Common myeloid progenitor, CD34-positive (primary cell): Measurements from ENCODE around the gene ZCCHC14. TPM values are rescaled to one million over a fixed set of nuclear protein-coding genes. Genes with fewer than 3 reads are reported as not detected.

Experiments
- CTCF ChIA-PET: fragments of 350-600 bp; sonication (Branson Sonifier 250); formaldehyde crosslinking; loops from one replicate; lab custom pipeline; 2021; ENCODE audit warnings: antibody characterized with exemption; lab: Charles Lee
- POLR2A ChIA-PET: fragments of 350-600 bp; sonication (Branson Sonifier 250); formaldehyde crosslinking; loops from one replicate; lab custom pipeline; 2021; ENCODE audit warnings: antibody characterized with exemption; lab: Charles Lee
- DNase-seq, 3 donors: peaks; one replicate each; pipeline versions ENCODE4 v3.0.0 to v3.0.0-alpha.2; 2013
- H3K27ac ChIP-seq, 2 experiments: 1 replicate in 1 of 2; 2 replicates in 1 of 2; pipeline ENCODE4 v1.7.0; 2013; ENCODE audit warnings: inconsistent platforms in 2 of 2, low read length in 2 of 2, mild to moderate bottlenecking in 2 of 2, low read depth in 1 of 2, moderate library complexity in 1 of 2; ENCODE audit not compliant: severe bottlenecking in 2 of 2, insufficient read depth in 1 of 2, poor library complexity in 1 of 2
- H3K27me3 ChIP-seq, 5 experiments: replicated peaks in 2 of 5; 1 replicate in 3 of 5; 2 replicates in 2 of 5; pipeline versions ENCODE4 v1.6.1 to v1.7.0; 2013; ENCODE audit warnings: low read length in 4 of 5, mild to moderate bottlenecking in 2 of 5, moderate library complexity in 2 of 5, inconsistent platforms in 1 of 5; ENCODE audit not compliant: insufficient read depth in 5 of 5, control insufficient read depth in 4 of 5
- H3K36me3 ChIP-seq, 4 experiments: 1 replicate in 2 of 4; 2 replicates in 2 of 4; pipeline versions ENCODE4 v1.6.1 to v1.7.0; 2013; ENCODE audit warnings: low read length in 3 of 4, control low read depth in 1 of 4, mild to moderate bottlenecking in 1 of 4; ENCODE audit not compliant: control insufficient read depth in 4 of 4, insufficient read depth in 4 of 4
- H3K4me1 ChIP-seq, 4 experiments: 1 replicate in 3 of 4; 2 replicates in 1 of 4; pipeline versions ENCODE4 v1.6.1 to v1.7.1; 2013; ENCODE audit warnings: low read length in 3 of 4, mild to moderate bottlenecking in 3 of 4, control low read depth in 1 of 4, inconsistent platforms in 1 of 4, moderate library complexity in 1 of 4; ENCODE audit not compliant: control insufficient read depth in 4 of 4, insufficient read depth in 4 of 4; ENCODE audit errors: control extremely low read depth in 1 of 4
- H3K4me3 ChIP-seq, 7 experiments: 1 replicate in 4 of 7; 2 replicates in 3 of 7; pipeline versions ENCODE4 v1.5.1 to v1.7.0; 2013; ENCODE audit warnings: mild to moderate bottlenecking in 7 of 7, low read length in 6 of 7, moderate library complexity in 6 of 7, inconsistent platforms in 2 of 7, low read depth in 2 of 7, control low read depth in 1 of 7; ENCODE audit not compliant: insufficient read depth in 4 of 7, control insufficient read depth in 1 of 7; ENCODE audit errors: extremely low read depth in 1 of 7
- H3K9me3 ChIP-seq, 5 experiments: 1 replicate in 4 of 5; 2 replicates in 1 of 5; pipeline versions ENCODE4 v1.6.1 to v1.7.1; 2013; ENCODE audit warnings: low read length in 4 of 5, mild to moderate bottlenecking in 2 of 5, inconsistent platforms in 1 of 5, low read depth in 1 of 5, moderate library complexity in 1 of 5; ENCODE audit not compliant: control insufficient read depth in 4 of 5, insufficient read depth in 2 of 5; ENCODE audit errors: control extremely low read depth in 1 of 5
- WGBS: methylation state at CpG from one replicate; pipeline ENCODE4 v1.1.5; 2013; ENCODE audit not compliant: insufficient coverage; 5-methylcytosine and 5-hydroxymethylcytosine counted together
- polyA plus RNA-seq: library from polyadenylated mRNA; unstranded; fragments of 120-200 nt; gene quantifications from one replicate; pipeline ENCODE4 v1.2.1, GENCODE V29; 2013

ZCCHC14 gene
- polyA plus RNA-seq: 6.2 TPM

DNA sequence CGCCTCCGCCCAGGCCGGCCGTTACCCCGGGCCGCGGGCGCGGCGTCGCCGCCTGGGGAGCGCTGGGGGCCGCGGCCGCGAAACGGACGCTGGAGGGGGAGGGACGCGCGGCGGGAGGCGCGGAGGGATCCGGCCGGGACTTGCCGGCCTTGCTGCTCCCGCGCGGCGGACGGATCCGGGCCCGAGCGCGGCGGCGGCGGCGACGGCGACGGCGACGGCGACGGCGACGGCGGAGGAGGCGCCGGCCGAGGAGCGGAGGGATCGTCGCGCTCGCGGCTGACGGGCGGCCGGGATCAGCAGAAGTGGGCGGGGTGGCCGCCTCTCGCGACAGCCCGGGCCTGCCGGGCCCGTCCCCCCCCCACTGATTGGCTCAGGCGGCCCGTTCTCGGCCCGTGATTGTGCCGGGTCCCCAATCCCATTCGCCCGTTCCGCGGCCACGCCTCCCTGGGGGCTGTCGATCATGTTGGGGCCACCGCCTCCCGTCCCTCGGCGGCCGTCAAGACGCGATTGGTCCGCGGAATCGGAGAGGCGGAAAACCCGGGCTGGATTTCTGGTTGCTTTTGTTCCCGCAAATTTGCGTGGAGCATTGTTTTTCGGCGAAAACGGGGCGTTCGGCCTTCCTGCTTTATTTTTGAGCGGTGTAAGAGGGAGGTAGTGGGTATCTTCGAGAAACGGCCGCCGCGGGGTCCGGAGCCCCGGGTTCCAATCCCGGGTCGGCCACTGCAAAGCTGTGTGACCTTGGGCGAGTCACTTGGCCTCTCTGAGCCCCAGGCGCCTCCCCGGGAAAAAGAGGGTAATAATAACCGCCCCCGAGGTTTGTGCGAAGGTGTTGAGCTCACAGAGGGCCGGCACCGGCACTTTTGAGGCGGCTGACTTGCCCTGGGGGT lies at the start of gene ZCCHC14:
Gene ZCCHC14 (minus strand): TSS at position 304 of the 887 bp plus-strand sequence. CDS start 786 bp downstream, outside the sequence.
- WGBS: 2% methylated on average over 95 of the region's 119 CpGs
- Histone ChIP-seq H3K27me3 (peaks cover 0 to 8% (median under 1%) of the 10 kb centered on the region in 5 experiments), H3K27ac (no peak within 1 kb of the TSS), H3K4me3 (peak within 1 kb of the TSS; percentile 29 to 70 (median 57)), H3K9me3 (no peaks in the 10 kb centered on the region), H3K36me3 (no peaks in the 10 kb centered on the region), H3K4me1 (peaks cover 0 to 50% (median 46%) of the 10 kb centered on the region in 4 experiments)
- DNase-seq: peak; percentile 98 to 99 (median 99)
- POLR2A ChIA-PET: interaction anchor here (1.2 kb wide), 1 partner anchor 28 kb away, joined by 3 read pairs; no protein-coding TSS in a partner anchor
- CTCF ChIA-PET: interaction anchor here (1.2 kb wide), 1 partner anchor 32 kb away, joined by 3 read pairs; no protein-coding TSS in a partner anchor

- ChIA-PET POLR2A (interaction anchor here (0.6 kb wide), 1 partner anchor 10 kb away, joined by 3 read pairs; no protein-coding TSS in a partner anchor), CTCF (no interaction called here)
- H3K36me3 ChIP-seq: no peaks in the 10 kb centered on the region
- peaks cover 0 to 10% (median 6%) of the 10 kb centered on the region in 5 experiments for H3K9me3 ChIP-seq
- H3K4me1 ChIP-seq: peaks cover 0 to 18% (median 12%) of the 10 kb centered on the region in 4 experiments
- 73% methylated on average over 8 of the region's 11 CpGs for WGBS
- H3K27me3 ChIP-seq: peaks cover 0 to 26% (median 13%) of the 10 kb centered on the region in 5 experiments
- H3K27ac ChIP-seq: no peak overlapping the region
- DNase-seq: no peak
- no peak overlapping the region for H3K4me3 ChIP-seq
These were observed 49.0 kb upstream of the ZCCHC14 start for GRCh38 chr16:87541872-87542234.

DNA sequence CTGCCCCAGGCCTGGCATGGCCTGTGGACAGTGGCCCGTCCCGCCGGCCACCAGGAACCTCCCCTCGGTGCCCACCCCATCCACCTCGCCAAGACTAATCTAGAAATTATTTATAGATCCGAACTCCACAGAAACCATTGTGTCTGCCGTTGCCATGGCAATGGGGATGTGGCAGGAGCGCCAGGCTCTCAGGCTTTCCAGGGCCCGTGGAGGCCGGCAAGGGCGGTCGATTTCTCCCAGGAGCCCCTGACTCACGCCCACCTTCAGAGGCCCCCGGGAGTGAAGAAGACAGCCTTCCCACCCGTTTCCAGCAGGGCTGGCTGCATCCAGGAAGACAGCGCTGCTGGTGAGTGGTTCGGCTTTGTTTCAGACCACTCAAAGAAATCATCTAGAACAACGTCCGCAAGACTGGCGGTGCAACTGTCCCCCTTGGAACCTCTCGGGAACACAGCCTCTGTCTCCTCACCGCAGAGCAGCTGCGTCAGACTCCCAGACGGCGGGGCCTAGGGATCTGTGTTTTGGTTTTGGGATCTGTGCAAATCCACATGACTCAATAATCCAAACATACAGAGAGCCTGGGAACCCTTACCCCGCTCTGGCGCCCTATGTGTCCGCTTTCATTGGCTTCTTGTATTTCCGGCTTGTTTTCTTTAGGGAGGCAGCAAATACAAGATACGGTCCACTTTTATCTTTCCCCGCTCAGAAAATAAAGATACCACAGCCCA lies 48.5 kb upstream of the ZCCHC14 start:
- Histone ChIP-seq H3K4me3 (no peak overlapping the region), H3K27ac (no peak overlapping the region), H3K36me3 (no peaks in the 10 kb centered on the region), H3K4me1 (peaks cover 0 to 18% (median 12%) of the 10 kb centered on the region in 4 experiments), H3K9me3 (peaks cover 0 to 8% (median 5%) of the 10 kb centered on the region in 5 experiments), H3K27me3 (peaks cover 0 to 26% (median 13%) of the 10 kb centered on the region in 5 experiments)
- POLR2A ChIA-PET: no interaction called here
- CTCF ChIA-PET: no interaction called here
- no peak for DNase-seq
- WGBS: 85% methylated on average over 26 of the region's 31 CpGs

- DNase-seq: no peak
- WGBS: 92% methylated on average over 5 of the region's 6 CpGs
These were observed 48.0 kb upstream of the ZCCHC14 start for GRCh38 chr16:87540897-87541146.

GRCh38 chr16:87540072-87540896 lies 47.5 kb upstream of the ZCCHC14 start:
- CTCF ChIA-PET: no interaction called here
- H3K27ac ChIP-seq: no peak overlapping the region
- WGBS: 57% methylated on average over 17 of the region's 20 CpGs
- H3K4me1 ChIP-seq: peaks cover 0 to 18% (median 12%) of the 10 kb centered on the region in 4 experiments
- H3K36me3 ChIP-seq: no peaks in the 10 kb centered on the region
- no peak overlapping the region for H3K4me3 ChIP-seq
- POLR2A ChIA-PET: no interaction called here
- H3K9me3 ChIP-seq: peaks cover 0 to 1% (median 0%) of the 10 kb centered on the region in 5 experiments
- DNase-seq: peak in 1 of 3 donors; percentile 8
- H3K27me3 ChIP-seq: peaks cover 0 to 26% (median 13%) of the 10 kb centered on the region in 5 experiments

More at GRCh38 chr16:87540897-87541146, 48.0 kb upstream of the ZCCHC14 start:
- POLR2A ChIA-PET: no interaction called here
- no peak overlapping the region for H3K4me3 ChIP-seq
- CTCF ChIA-PET: no interaction called here
- H3K9me3 ChIP-seq: peaks cover 0 to 3% (median under 1%) of the 10 kb centered on the region in 5 experiments
- H3K27me3 ChIP-seq: peaks cover 0 to 26% (median 13%) of the 10 kb centered on the region in 5 experiments
- H3K36me3 ChIP-seq: no peaks in the 10 kb centered on the region
- no peak overlapping the region for H3K27ac ChIP-seq
- peaks cover 0 to 18% (median 12%) of the 10 kb centered on the region in 4 experiments for H3K4me1 ChIP-seq

- peaks cover 0 to 14% (median 7%) of the 10 kb centered on the region in 4 experiments for H3K4me1 ChIP-seq
- no peaks in the 10 kb centered on the region for H3K36me3 ChIP-seq
- DNase-seq: no peak
- ChIA-PET CTCF (no interaction called here), POLR2A (no interaction called here)
- H3K9me3 ChIP-seq: peaks cover 0 to 9% (median 0%) of the 10 kb centered on the region in 5 experiments
- H3K27me3 ChIP-seq: peaks cover 0 to 26% (median 13%) of the 10 kb centered on the region in 5 experiments
- H3K4me3 ChIP-seq: no peak overlapping the region
- H3K27ac ChIP-seq: no peak overlapping the region
- 88% methylated on average over 8 of the region's 11 CpGs for WGBS
These were observed 46.3 kb upstream of the ZCCHC14 start for GRCh38 chr16:87539113-87539512.
